Peyer's patch (tissue), 4 donors: ENCODE measurements around the gene RPTOR. TPM values are rescaled to one million over a fixed set of nuclear protein-coding genes. Genes with fewer than 3 reads are reported as not detected.

Experiments
- DNase-seq, 3 donors: peaks; one replicate each; pipeline ENCODE4 v3.0.0-alpha.2; 2017 to 2019
- H3K27ac ChIP-seq, 4 donors: fragments of 200-600 bp; sonication (generic); one replicate each; pipeline ENCODE4 v1.5.1; 2016 to 2019
- H3K27me3 ChIP-seq, 2 donors: fragments of 200-600 bp; sonication (generic); one replicate each; pipeline ENCODE4 v1.5.1; 2019
- H3K36me3 ChIP-seq, 3 donors: fragments of 200-600 bp; sonication (generic); one replicate each; pipeline ENCODE4 v1.5.1; 2016 to 2019
- H3K4me1 ChIP-seq, 4 donors: fragments of 200-600 bp; sonication (generic); one replicate each; pipeline ENCODE4 v1.5.1; 2016 to 2019
- H3K4me3 ChIP-seq, 4 donors: fragments of 200-600 bp; sonication (generic); 1 replicate in 3 of 4; 2 replicates in 1 of 4; pipeline ENCODE4 v1.5.1; 2016 to 2019; ENCODE audit warnings: mild to moderate bottlenecking in 1 of 4
- H3K9me3 ChIP-seq, 4 donors: fragments of 200-600 bp; sonication (generic); one replicate each; pipeline ENCODE4 v1.5.1; 2016 to 2019; ENCODE audit warnings: mild to moderate bottlenecking in 1 of 4
- CTCF ChIP-seq, 6 experiments: fragments of 450-650 bp in 4 of 6; fragments of 200-600 bp in 2 of 6; sonication (generic) in 1 of 6; IDR thresholded peaks; one replicate each; pipeline ENCODE4 v1.5.1; 2017 to 2019; ENCODE audit warnings: antibody characterized with exemption in 6 of 6, mild to moderate bottlenecking in 3 of 6, moderate library complexity in 1 of 6
- POLR2A ChIP-seq, 2 donors: fragments of 450-650 bp; IDR thresholded peaks; one replicate each; pipeline ENCODE4 v1.5.1; 2017; ENCODE audit warnings: antibody characterized with exemption in 2 of 2, mild to moderate bottlenecking in 2 of 2, moderate library complexity in 2 of 2
- total RNA-seq, 4 donors: library from RNA; depleted of rRNA; stranded (reverse); fragments of >200 nt; gene quantifications; one replicate each; pipeline ENCODE4 v1.1.0, GENCODE V29; 2016

Gene RPTOR
- total RNA-seq, 4 donors from 2014 or later: 42.4 to 73.6 (median 64.2) TPM

- Histone ChIP-seq H3K36me3 (no peaks in the 10 kb centered on the region), H3K9me3 (no peaks in the 10 kb centered on the region), H3K4me3 (no peak overlapping the region), H3K27me3 (no peaks in the 10 kb centered on the region), H3K27ac (no peak overlapping the region), H3K4me1 (no peaks in the 10 kb centered on the region)
- no peak for DNase-seq
- TF ChIP-seq CTCF (IDR thresholded peaks at IDR 0.05) (no peak), POLR2A (IDR thresholded peaks at IDR 0.05) (no peak)
Observed at GRCh38 chr17:80639658-80640057, 95.0 kb downstream of the RPTOR start.

- Histone ChIP-seq H3K9me3 (no peaks in the 10 kb centered on the region), H3K36me3 (no peaks in the 10 kb centered on the region), H3K27me3 (no peaks in the 10 kb centered on the region), H3K4me3 (no peak overlapping the region), H3K4me1 (no peaks in the 10 kb centered on the region), H3K27ac (no peak overlapping the region)
- no peak for DNase-seq
- no peak for TF ChIP-seq CTCF (IDR thresholded peaks at IDR 0.05)
Observed at GRCh38 chr17:80640366-80641084, 95.9 kb downstream of the RPTOR start.

GRCh38 chr17:80643326-80644099 is 98.9 kb downstream of the RPTOR start:
- Histone ChIP-seq H3K27ac (no peak overlapping the region), H3K27me3 (no peaks in the 10 kb centered on the region), H3K36me3 (no peaks in the 10 kb centered on the region), H3K4me3 (no peak overlapping the region), H3K9me3 (no peaks in the 10 kb centered on the region), H3K4me1 (no peaks in the 10 kb centered on the region)
- TF ChIP-seq CTCF (IDR thresholded peaks at IDR 0.05) (no peak), POLR2A (IDR thresholded peaks at IDR 0.05) (no peak)
- DNase-seq: no peak

GRCh38 chr17:80644536-80644935 is 99.9 kb downstream of the RPTOR start:
- Histone ChIP-seq H3K4me1 (no peaks in the 10 kb centered on the region), H3K27me3 (no peaks in the 10 kb centered on the region), H3K27ac (no peak overlapping the region), H3K36me3 (no peaks in the 10 kb centered on the region), H3K9me3 (no peaks in the 10 kb centered on the region), H3K4me3 (no peak overlapping the region)
- TF ChIP-seq POLR2A (IDR thresholded peaks at IDR 0.05) (no peak), CTCF (IDR thresholded peaks at IDR 0.05) (no peak)
- no peak for DNase-seq

GRCh38 chr17:80645706-80646325 is 101.2 kb downstream of the RPTOR start:
- no peaks in the 10 kb centered on the region for H3K9me3 ChIP-seq
- H3K4me1 ChIP-seq: no peaks in the 10 kb centered on the region
- TF ChIP-seq POLR2A (IDR thresholded peaks at IDR 0.05): no peak
- no peak for TF ChIP-seq CTCF (IDR thresholded peaks at IDR 0.05)
- no peak overlapping the region for H3K4me3 ChIP-seq
- no peaks in the 10 kb centered on the region for H3K27me3 ChIP-seq
- H3K27ac ChIP-seq: no peak overlapping the region
- DNase-seq: no peak
- H3K36me3 ChIP-seq: no peaks in the 10 kb centered on the region
